Measurements from ENCODE around the gene TMEM198.

DNA sequence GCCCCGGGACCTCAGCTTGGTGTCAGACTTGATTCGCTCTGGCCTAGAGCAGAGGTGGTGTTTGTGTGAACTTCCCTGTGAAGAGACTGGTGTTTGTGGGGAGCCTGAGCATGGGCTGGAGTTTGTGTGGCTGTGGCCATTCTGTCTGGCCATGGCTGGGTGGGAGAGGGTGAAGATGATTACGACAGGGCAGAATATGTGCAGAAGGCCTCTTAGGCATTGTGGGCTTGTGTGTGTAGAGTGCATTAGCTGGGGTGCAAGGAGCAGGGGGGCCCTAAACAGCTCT, 17.0 kb downstream of the TMEM198 start:
- TF ChIP-seq POLR2A (IDR thresholded peaks at IDR 0.05; ENCODE audit: low read depth, low read length) (no peak), SPI1 (IDR thresholded peaks at IDR 0.05; ENCODE audit: low read depth, low read length) (no peak), POLR2AphosphoS5 (IDR thresholded peaks at IDR 0.05; ENCODE audit: low read depth, low read length) (no peak), PAX5 (IDR thresholded peaks at IDR 0.05; ENCODE audit: insufficient read depth, low read length, severe bottlenecking) (no peak), TAF1 (IDR thresholded peaks at IDR 0.05; ENCODE audit: low read depth, low read length) (no peak), POU2F2 (IDR thresholded peaks at IDR 0.05; ENCODE audit: low read depth, low read length) (no peak)

All from GM12891 (cell line).